Gastrocnemius medialis (tissue), 4 donors: Measurements from ENCODE around the gene GTF3C5. TPM values are rescaled to one million over a fixed set of nuclear protein-coding genes. Genes with fewer than 3 reads are reported as not detected.

Experiments used
- ATAC-seq, 2 donors: fragments of 150-250 bp; one replicate each; pipeline ENCODE4 v1.9.1; 2016
- DNase-seq, 2 donors: peaks; one replicate each; pipeline ENCODE4 v3.0.0-alpha.2; 2019
- H3K27ac ChIP-seq, 4 donors: fragments of 200-600 bp; sonication (generic); 1 replicate in 1 of 4; 2 replicates in 3 of 4; pipeline ENCODE4 v1.5.1; 2016 to 2018; ENCODE audit warnings: mild to moderate bottlenecking in 2 of 4, moderate library complexity in 1 of 4
- H3K27me3 ChIP-seq, 3 donors: fragments of 200-600 bp; sonication (generic) in 2 of 3; 1 replicate in 1 of 3; 2 replicates in 2 of 3; pipeline versions ENCODE4 v1.5.1 to v1.6.0; 2016 to 2019; ENCODE audit warnings: mild to moderate bottlenecking in 1 of 3, moderate library complexity in 1 of 3
- H3K36me3 ChIP-seq, 2 donors: fragments of 200-600 bp; sonication (generic) in 1 of 2; one replicate each; pipeline ENCODE4 v1.5.1; 2017 to 2018
- H3K4me1 ChIP-seq, 2 donors: fragments of 200-600 bp; sonication (generic) in 1 of 2; one replicate each; pipeline ENCODE4 v1.5.1; 2016 to 2017; ENCODE audit warnings: mild to moderate bottlenecking in 2 of 2
- H3K4me3 ChIP-seq, 4 donors: fragments of 200-600 bp; sonication (generic) in 3 of 4; 1 replicate in 1 of 4; 2 replicates in 3 of 4; pipeline ENCODE4 v1.5.1; 2016 to 2019; ENCODE audit warnings: mild to moderate bottlenecking in 2 of 4
- H3K9me3 ChIP-seq, 3 donors: fragments of 200-600 bp; sonication (generic) in 2 of 3; 1 replicate in 1 of 3; 2 replicates in 2 of 3; pipeline ENCODE4 v1.5.1; 2016 to 2019
- CTCF ChIP-seq, 5 experiments: fragments of 450-650 bp in 3 of 5; fragments of 200-600 bp in 2 of 5; sonication (generic) in 2 of 5; IDR thresholded peaks in 4 of 5; conservative IDR thresholded peaks in 1 of 5; 1 replicate in 4 of 5; 2 replicates in 1 of 5; pipeline ENCODE4 v1.5.1; 2016 to 2019; ENCODE audit warnings: antibody characterized with exemption in 5 of 5, mild to moderate bottlenecking in 3 of 5, moderate library complexity in 3 of 5
- POLR2A ChIP-seq, 2 donors: fragments of 450-650 bp; IDR thresholded peaks; one replicate each; pipeline ENCODE4 v1.6.1; 2017; ENCODE audit warnings: antibody characterized with exemption in 2 of 2, mild to moderate bottlenecking in 2 of 2, moderate library complexity in 2 of 2
- in situ Hi-C, 4 donors: fragments of 200-750 bp; cut with MboI; loops; one replicate each; pipeline versions ENCODE4 v1.15.0 to v1.8.0; 2017; ENCODE audit warnings: low sequenced_read_pairs in 4 of 4
- intact Hi-C: fragments of 100-400 bp; cut with DNase I; formaldehyde crosslinking; loops from one replicate; pipeline ENCODE4 v1.15.1; 2023; ENCODE audit warnings: low total_unique reads
- total RNA-seq, 4 donors: library from RNA; depleted of rRNA; stranded (reverse); fragments of >200 nt; gene quantifications; one replicate each; pipeline versions ENCODE4 v1.1.0 to v1.2.3, GENCODE V29; 2016

GTF3C5 gene
- total RNA-seq, 4 donors from 2014 or later = 48.1 to 55.3 (median 51.5) TPM

GRCh38 chr9:133101356-133102189 lies 70.8 kb downstream of the GTF3C5 start:
- no peak overlapping the region for H3K4me3 ChIP-seq
- H3K4me1 ChIP-seq = peaks cover 10 to 20% of the 10 kb centered on the region in 2 donors
- H3K9me3 ChIP-seq = no peaks in the 10 kb centered on the region
- TF ChIP-seq POLR2A (IDR thresholded peaks at IDR 0.05) (no peak), CTCF (IDR thresholded peaks at IDR 0.05 in 4 of 5, conservative IDR thresholded peaks at IDR 0.05 in 1 of 5) (no peak)
- ATAC-seq (no peak), DNase-seq (peak in 1 of 2 donors; percentile 16)
- in situ Hi-C loops = no loop called here
- H3K27me3 ChIP-seq = no peaks in the 10 kb centered on the region
- peaks cover 0 to 91% of the 10 kb centered on the region in 2 donors for H3K36me3 ChIP-seq
- intact Hi-C loops = loop anchor here (2.0 to 5.0 kb wide), 3 partner anchors 59 to 159 kb away; partner anchors contain the start of gene TSC1
- H3K27ac ChIP-seq = no peak overlapping the region

GRCh38 chr9:133102190-133103021 lies 71.6 kb downstream of the GTF3C5 start:
- H3K9me3 ChIP-seq = no peaks in the 10 kb centered on the region
- no peak for ATAC-seq
- DNase-seq = peak in 1 of 2 donors; percentile 15
- no peaks in the 10 kb centered on the region for H3K27me3 ChIP-seq
- intact Hi-C loops = loop anchor here (1.0 to 5.0 kb wide), 4 partner anchors 45 to 160 kb away; partner anchors contain the start of gene TSC1
- H3K4me3 ChIP-seq = no peak overlapping the region
- TF ChIP-seq POLR2A (IDR thresholded peaks at IDR 0.05) = no peak
- TF ChIP-seq CTCF (IDR thresholded peaks at IDR 0.05 in 4 of 5, conservative IDR thresholded peaks at IDR 0.05 in 1 of 5) = no peak
- H3K4me1 ChIP-seq = peaks cover 10 to 18% of the 10 kb centered on the region in 2 donors
- H3K36me3 ChIP-seq = peaks cover 0 to 95% of the 10 kb centered on the region in 2 donors
- in situ Hi-C loops = no loop called here
- peak overlapping the region in 1 of 4 donors; percentile 52 for H3K27ac ChIP-seq

- Histone ChIP-seq H3K27me3 (no peaks in the 10 kb centered on the region), H3K36me3 (peaks cover 0 to 95% of the 10 kb centered on the region in 2 donors), H3K9me3 (no peaks in the 10 kb centered on the region), H3K27ac (peak overlapping the region; percentile 52 to 77 (median 68)), H3K4me1 (peaks cover 10 to 16% of the 10 kb centered on the region in 2 donors), H3K4me3 (no peak overlapping the region)
- DNase-seq (peak; percentile 63 to 78), ATAC-seq (peak; percentile 76 to 91)
- peak; percentile 98 to 100 (median 99) for TF ChIP-seq CTCF (IDR thresholded peaks at IDR 0.05 in 4 of 5, conservative IDR thresholded peaks at IDR 0.05 in 1 of 5)
- no peak for TF ChIP-seq POLR2A (IDR thresholded peaks at IDR 0.05)
- intact Hi-C loops = loop anchor here (1.0 to 5.0 kb wide), 4 partner anchors 44 to 161 kb away; partner anchors contain the start of gene TSC1
- in situ Hi-C loops = no loop called here
Observed at GRCh38 chr9:133103183-133103986, 72.6 kb downstream of the GTF3C5 start.

GRCh38 chr9:133103987-133104505 lies 73.2 kb downstream of the GTF3C5 start:
- no peak for ATAC-seq
- intact Hi-C loops = loop anchor here (1.0 to 5.0 kb wide), 4 partner anchors 43 to 162 kb away; partner anchors contain the start of gene TSC1
- in situ Hi-C loops = no loop called here

More at GRCh38 chr9:133103987-133104505, 73.2 kb downstream of the GTF3C5 start:
- Histone ChIP-seq H3K27me3 (no peaks in the 10 kb centered on the region), H3K4me3 (no peak overlapping the region), H3K9me3 (no peaks in the 10 kb centered on the region), H3K4me1 (peaks cover 10 to 16% of the 10 kb centered on the region in 2 donors), H3K36me3 (peaks cover 0 to 95% of the 10 kb centered on the region in 2 donors), H3K27ac (peak overlapping the region; percentile 52 to 77 (median 68))
- no peak for TF ChIP-seq POLR2A (IDR thresholded peaks at IDR 0.05)
- no peak for TF ChIP-seq CTCF (IDR thresholded peaks at IDR 0.05 in 4 of 5, conservative IDR thresholded peaks at IDR 0.05 in 1 of 5)
- DNase-seq = peak in 1 of 2 donors; percentile 16
